GM18870 (cell line): Measurements from ENCODE around the gene PARG.
"Not testable (repeated sequence)": the region's sequence is repeated elsewhere in the genome, so short reads cannot be mapped to it uniquely, and the experiment has no call there.

ENCODE experiments used
- ATAC-seq: cut with Tn5 transposase; IDR thresholded peaks from one replicate; pipeline ENCODE4 v1.9.1; 2021; ENCODE audit warnings: moderate library complexity; ENCODE audit not compliant: unreplicated experiment

PARG gene

GRCh38 chr10:49941447-49942338, at the start of gene PARG, which contains the start of gene TIMM23B:
PARG (minus strand) TSS chr10:49942027; CDS start chr10:49941725, 302 bp downstream.
TIMM23B (plus strand) TSS chr10:49942053; CDS start chr10:49942195, 142 bp downstream.
- peak; percentile 57 for ATAC-seq

GRCh38 chr10:49988376-49988775, 46.5 kb upstream of the PARG start, which contains the start of gene AGAP6:
AGAP6 (plus strand) TSS chr10:49988406; CDS start chr10:49988716, 310 bp downstream.
- not testable (repeated sequence) for ATAC-seq

GRCh38 chr10:49987207-49987606, 45.4 kb upstream of the PARG start:
- ATAC-seq = not testable (repeated sequence)

- ATAC-seq = not testable (repeated sequence)
These were observed 35.9 kb upstream of the PARG start for GRCh38 chr10:49977756-49978155.

- not testable (repeated sequence) for ATAC-seq
These were observed 30.3 kb upstream of the PARG start for GRCh38 chr10:49972094-49972493.

GRCh38 chr10:49971466-49971865, 29.6 kb upstream of the PARG start:
- ATAC-seq = not testable (repeated sequence)

GRCh38 chr10:49970331-49970857, 28.6 kb upstream of the PARG start:
- ATAC-seq = not testable (repeated sequence)

GRCh38 chr10:49953122-49953521, 11.3 kb upstream of the PARG start:
- not testable (repeated sequence) for ATAC-seq

- ATAC-seq = not testable (repeated sequence)
These were observed 10.2 kb upstream of the PARG start for GRCh38 chr10:49952006-49952405.

GRCh38 chr10:49948737-49949136, 6.9 kb upstream of the PARG start:
- ATAC-seq = not testable (repeated sequence)

GRCh38 chr10:49948142-49948541, 6.3 kb upstream of the PARG start:
- peak; percentile 71 for ATAC-seq

GRCh38 chr10:49943607-49944006, 1.8 kb upstream of the PARG start:
- not testable (repeated sequence) for ATAC-seq

GRCh38 chr10:49942339-49942705, 495 bp upstream of the PARG start:
- peak; percentile 7 for ATAC-seq

- not testable (repeated sequence) for ATAC-seq
These were observed 9.7 kb downstream of the PARG start for GRCh38 chr10:49931959-49932728.

- not testable (repeated sequence) for ATAC-seq
These were observed 10.6 kb downstream of the PARG start for GRCh38 chr10:49931276-49931675.

GRCh38 chr10:49923572-49923971, 18.3 kb downstream of the PARG start:
- ATAC-seq = not testable (repeated sequence)

- not testable (repeated sequence) for ATAC-seq
These were observed 19.8 kb downstream of the PARG start for GRCh38 chr10:49922041-49922440.

GRCh38 chr10:49917927-49918326, 23.9 kb downstream of the PARG start:
- ATAC-seq = not testable (repeated sequence)

- not testable (repeated sequence) for ATAC-seq
These were observed 25.4 kb downstream of the PARG start for GRCh38 chr10:49916451-49916850.

- ATAC-seq = not testable (repeated sequence)
These were observed 31.5 kb downstream of the PARG start for GRCh38 chr10:49910295-49910694.
